Germinal center (tissue), 1 donor: Measurements from ENCODE around the gene TMEM269.

Source experiments
- DNase-seq: peaks from one replicate; pipeline ENCODE4 v3.0.0; 2012; ENCODE audit warnings: mixed read lengths, low spot score

Gene TMEM269

DNA sequence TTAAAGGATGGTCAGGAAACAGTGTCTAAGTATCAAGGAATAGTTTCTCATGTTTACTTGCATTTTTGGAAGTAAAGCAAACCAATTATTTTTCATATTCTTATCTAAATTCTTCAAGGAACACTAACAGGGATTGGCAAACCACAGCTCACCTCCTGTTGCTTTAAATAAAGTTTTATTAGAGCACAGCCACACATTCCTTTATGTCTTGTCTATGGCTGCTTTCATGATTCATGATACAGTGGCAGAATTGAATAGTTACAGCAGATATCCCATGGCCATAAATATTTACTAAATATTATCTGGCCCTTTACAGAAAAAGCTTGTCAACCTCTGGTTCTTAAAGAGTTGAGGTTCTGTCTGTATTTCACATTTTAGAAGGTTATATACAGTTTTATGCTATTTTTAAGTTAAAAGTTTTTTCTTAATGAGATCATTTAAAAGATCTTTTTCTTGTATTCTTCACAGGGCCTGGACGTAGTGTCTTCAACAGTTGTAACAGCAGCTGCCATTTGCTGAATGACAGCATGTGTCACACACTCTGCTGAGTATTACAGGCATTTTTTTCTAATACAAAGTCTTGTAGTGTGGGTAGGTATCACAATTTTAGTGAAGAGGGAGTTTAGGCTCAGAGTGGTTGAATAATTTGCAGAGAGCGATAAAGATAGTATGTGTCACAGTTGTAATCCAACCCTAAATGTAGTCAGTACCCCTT lies 64.2 kb downstream of the TMEM269 start:
- no peak for DNase-seq

DNA sequence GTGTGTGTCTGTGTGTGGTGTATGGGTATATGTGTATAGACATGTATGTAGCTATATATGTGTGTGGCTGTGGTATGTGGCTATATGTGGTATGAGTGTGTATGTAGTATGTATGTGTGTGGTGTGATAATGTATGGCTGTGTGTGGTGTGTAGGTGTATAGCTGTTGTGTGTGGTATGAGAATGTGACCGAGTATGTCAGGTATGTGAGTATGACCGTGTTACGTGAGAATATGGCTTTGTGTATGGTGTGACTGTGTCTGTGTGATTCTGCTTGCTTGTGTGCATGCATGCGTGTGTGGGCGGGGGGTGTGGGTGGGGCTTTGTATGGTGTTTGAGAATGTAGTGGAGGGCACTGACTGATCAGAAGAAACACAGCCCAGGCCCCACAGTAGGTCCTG lies 65.2 kb downstream of the TMEM269 start:
- no peak for DNase-seq
